T-cell (primary cell): Measurements from ENCODE around the gene DOK3. TPM values are rescaled to one million over a fixed set of nuclear protein-coding genes. Genes with fewer than 3 reads are reported as not detected.

Experiments
- ATAC-seq, 4 experiments: fragments of 200-7000 bp in 3 of 4; fragments of 150-1000 bp in 1 of 4; cut with Tn5 transposase; replicated peaks in 1 of 4; 1 replicate in 3 of 4; 2 replicates in 1 of 4; pipeline ENCODE4 v1.10.0; 2021; ENCODE audit warnings: moderate library complexity in 3 of 4, mild to moderate bottlenecking in 2 of 4, moderate number of reproducible peaks in 1 of 4
- CTCF ChIA-PET, 2 donors: fragments of 300-600 bp; sonication (Branson Sonifier 250); formaldehyde crosslinking; loops; one replicate each; lab custom pipeline; 2022; ENCODE audit warnings: antibody characterized with exemption in 2 of 2; lab: Charles Lee
- POLR2A ChIA-PET, 2 donors: fragments of 300-600 bp; sonication (Branson Sonifier 250); formaldehyde crosslinking; loops; one replicate each; lab custom pipeline; 2022; ENCODE audit warnings: antibody characterized with exemption in 2 of 2; lab: Charles Lee
- DNase-seq, 35 experiments: peaks; one replicate each; pipeline versions ENCODE4 v3.0.0 to v3.0.0-alpha.2; 2013 to 2023
- H3K27ac ChIP-seq: one replicate; pipeline ENCODE4 v1.5.1; 2013; ENCODE audit warnings: low read length
- H3K27me3 ChIP-seq, 2 experiments: replicated peaks in 1 of 2; 1 replicate in 1 of 2; 2 replicates in 1 of 2; pipeline versions ENCODE4 v1.6.1 to v1.7.0; 2013; ENCODE audit warnings: low read length in 1 of 2, mixed read lengths in 1 of 2; ENCODE audit not compliant: control insufficient read depth in 2 of 2, insufficient read depth in 2 of 2; ENCODE audit errors: extremely low read depth in 1 of 2
- H3K36me3 ChIP-seq, 2 donors: 1 replicate in 1 of 2; 2 replicates in 1 of 2; pipeline versions ENCODE4 v1.6.1 to v1.7.0; 2013; ENCODE audit warnings: low read length in 1 of 2; ENCODE audit not compliant: control insufficient read depth in 2 of 2, insufficient read depth in 1 of 2; ENCODE audit errors: extremely low read depth in 1 of 2
- H3K4me1 ChIP-seq, 2 experiments: 1 replicate in 1 of 2; 2 replicates in 1 of 2; pipeline versions ENCODE4 v1.6.1 to v1.7.0; 2013; ENCODE audit warnings: low read length in 2 of 2, mixed read lengths in 1 of 2; ENCODE audit not compliant: insufficient read depth in 2 of 2, control insufficient read depth in 1 of 2; ENCODE audit errors: extremely low read depth in 1 of 2
- H3K4me3 ChIP-seq, 2 donors: 1 replicate in 1 of 2; 2 replicates in 1 of 2; pipeline versions ENCODE4 v1.5.1 to v1.7.0; 2013; ENCODE audit warnings: mild to moderate bottlenecking in 2 of 2, low read length in 1 of 2, moderate library complexity in 1 of 2; ENCODE audit not compliant: control insufficient read depth in 1 of 2; ENCODE audit errors: extremely low read depth in 1 of 2
- H3K9me3 ChIP-seq: 2 replicates; pipeline ENCODE4 v1.7.0; 2013
- H3K27ac Mint-ChIP-seq, 2 donors: one replicate each; pipeline ENCODE4 v1.8.0; 2020 to 2021; ENCODE audit warnings: mild to moderate bottlenecking in 2 of 2, mixed read lengths in 2 of 2
- H3K27me3 Mint-ChIP-seq, 2 donors: one replicate each; pipeline ENCODE4 v1.8.0; 2021 to 2022; ENCODE audit warnings: mixed read lengths in 2 of 2
- H3K36me3 Mint-ChIP-seq: one replicate; pipeline ENCODE4 v1.8.0; 2021; ENCODE audit warnings: mixed read lengths
- H3K4me1 Mint-ChIP-seq, 3 donors: one replicate each; pipeline ENCODE4 v1.8.0; 2020 to 2022; ENCODE audit warnings: mixed read lengths in 3 of 3, mild to moderate bottlenecking in 1 of 3
- H3K4me3 Mint-ChIP-seq, 3 donors: one replicate each; pipeline ENCODE4 v1.8.0; 2020 to 2022; ENCODE audit warnings: mild to moderate bottlenecking in 3 of 3, mixed read lengths in 3 of 3, moderate library complexity in 3 of 3
- H3K9me3 Mint-ChIP-seq, 3 donors: one replicate each; pipeline ENCODE4 v1.8.0; 2020 to 2022; ENCODE audit warnings: mixed read lengths in 3 of 3
- WGBS: methylation state at CpG from one replicate; pipeline ENCODE4 v1.1.5; 2013; ENCODE audit warnings: missing lambda C conversion rate; ENCODE audit not compliant: insufficient coverage; 5-methylcytosine and 5-hydroxymethylcytosine counted together
- total RNA-seq, 35 experiments: library from RNA in 6 of 35; stranded (reverse) in 6 of 35; fragments of 120-200 nt in 1 of 35; gene quantifications; one replicate each; pipeline versions ENCODE4 v1.2.1 to v1.2.4 and lab custom pipeline; 2013 to 2026

Gene DOK3
- total RNA-seq, 5 donors from 2014 or later (not counting 1 experiment from before 2014, with no cell fraction given): 1.1 to 5.8 (median 4.3) TPM

- H3K27me3 ChIP-seq: no peaks in the 10 kb centered on the region
- ATAC-seq: peak; percentile 13 to 53 (median 50)
- Mint-ChIP-seq H3K4me3 (peak overlapping the region; percentile 76 to 88 (median 85)), H3K27me3 (no peaks in the 10 kb centered on the region), H3K27ac (no peak overlapping the region), H3K36me3 (peaks cover 5% of the 10 kb centered on the region), H3K4me1 (peaks cover 36 to 47% (median 44%) of the 10 kb centered on the region in 3 donors), H3K9me3 (no peaks in the 10 kb centered on the region)
- WGBS: under 1% methylated on average over 58 of the region's 72 CpGs
- H3K36me3 ChIP-seq: peaks cover 5 to 13% of the 10 kb centered on the region in 2 donors
- H3K4me3 ChIP-seq: peak overlapping the region; percentile 62 to 79
- CTCF ChIA-PET: interaction anchor here in 1 of 2 donors (0.9 kb wide), 1 partner anchor 17 kb away, joined by 3 read pairs; no protein-coding TSS in a partner anchor
- POLR2A ChIA-PET: no interaction called here
- H3K27ac ChIP-seq: no peak overlapping the region
- H3K9me3 ChIP-seq: no peaks in the 10 kb centered on the region
- peak in 26 of 35 experiments; percentile 1 to 44 (median 24) for DNase-seq
- H3K4me1 ChIP-seq: peaks cover 13 to 26% of the 10 kb centered on the region in 2 experiments
Measured at GRCh38 chr5:177553671-177554429, 44.2 kb upstream of the DOK3 start.

GRCh38 chr5:177552839-177553455 lies 43.3 kb upstream of the DOK3 start:
- Histone ChIP-seq H3K27ac (no peak overlapping the region), H3K9me3 (no peaks in the 10 kb centered on the region), H3K36me3 (peaks cover 5 to 13% of the 10 kb centered on the region in 2 donors), H3K4me1 (peaks cover 13 to 26% of the 10 kb centered on the region in 2 experiments), H3K4me3 (peak overlapping the region; percentile 62 to 79), H3K27me3 (no peaks in the 10 kb centered on the region)
- POLR2A ChIA-PET: no interaction called here
- Mint-ChIP-seq H3K9me3 (no peaks in the 10 kb centered on the region), H3K36me3 (peaks cover 8% of the 10 kb centered on the region), H3K4me1 (peaks cover 42 to 54% (median 49%) of the 10 kb centered on the region in 3 donors), H3K27me3 (no peaks in the 10 kb centered on the region), H3K27ac (peak overlapping the region; percentile 11 to 61), H3K4me3 (peak overlapping the region; percentile 76 to 88 (median 85))
- ATAC-seq (no peak), DNase-seq (no peak)
- CTCF ChIA-PET: interaction anchor here in 1 of 2 donors (0.9 kb wide), 1 partner anchor 18 kb away, joined by 3 read pairs; no protein-coding TSS in a partner anchor
- WGBS: 96% methylated on average over 9 of the region's 16 CpGs

DNA sequence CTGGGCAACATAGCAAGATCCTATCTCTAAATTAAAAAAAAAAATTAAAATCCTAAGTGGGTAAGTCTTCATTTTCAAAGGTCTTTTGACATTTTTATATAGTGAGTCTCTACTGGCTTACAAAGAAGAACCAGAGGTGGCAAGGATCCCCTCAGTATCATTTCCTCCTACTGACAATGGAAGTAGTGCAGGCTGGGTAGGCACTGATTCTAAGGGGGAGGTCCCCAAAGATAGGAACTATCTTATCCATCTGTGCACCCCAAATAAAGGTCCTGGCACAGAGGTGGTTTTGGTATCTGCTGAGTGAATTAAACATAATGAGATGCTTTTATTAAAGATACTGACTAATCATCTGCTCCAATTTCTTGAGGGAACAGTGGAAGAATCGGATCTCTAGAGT lies 40.5 kb upstream of the DOK3 start:
- Histone ChIP-seq H3K4me3 (no peak overlapping the region), H3K4me1 (peaks cover 13 to 19% of the 10 kb centered on the region in 2 experiments), H3K9me3 (no peaks in the 10 kb centered on the region), H3K36me3 (peaks cover 5 to 20% of the 10 kb centered on the region in 2 donors), H3K27ac (no peak overlapping the region), H3K27me3 (no peaks in the 10 kb centered on the region)
- no peak overlapping the region for H3K27ac Mint-ChIP-seq
- H3K9me3 Mint-ChIP-seq: no peaks in the 10 kb centered on the region
- no peaks in the 10 kb centered on the region for H3K27me3 Mint-ChIP-seq
- DNase-seq (no peak), ATAC-seq (no peak)
- WGBS: no CpG with 5 or more reads among the region's 1 CpG
- H3K4me1 Mint-ChIP-seq: peaks cover 55 to 56% (median 56%) of the 10 kb centered on the region in 3 donors
- no peak overlapping the region for H3K4me3 Mint-ChIP-seq
- peaks cover 12% of the 10 kb centered on the region for H3K36me3 Mint-ChIP-seq
- POLR2A ChIA-PET: interaction anchor here in 1 of 2 donors (0.6 kb wide), 1 partner anchor 561 kb away, joined by 3 read pairs; no protein-coding TSS in a partner anchor
- CTCF ChIA-PET: no interaction called here

- no peak overlapping the region for H3K27ac ChIP-seq
- Mint-ChIP-seq H3K27ac (no peak overlapping the region), H3K9me3 (no peaks in the 10 kb centered on the region), H3K36me3 (peaks cover 12% of the 10 kb centered on the region), H3K27me3 (no peaks in the 10 kb centered on the region), H3K4me1 (peaks cover 51 to 61% (median 54%) of the 10 kb centered on the region in 3 donors), H3K4me3 (no peak overlapping the region)
- H3K9me3 ChIP-seq: no peaks in the 10 kb centered on the region
- H3K4me1 ChIP-seq: peaks cover 10% of the 10 kb centered on the region in 2 experiments
- no peak overlapping the region for H3K4me3 ChIP-seq
- ChIA-PET POLR2A (no interaction called here), CTCF (no interaction called here)
- ATAC-seq (no peak), DNase-seq (no peak)
- WGBS: 50% methylated on average over 1 of the region's 1 CpG
- no peaks in the 10 kb centered on the region for H3K27me3 ChIP-seq
- peaks cover 5 to 21% of the 10 kb centered on the region in 2 donors for H3K36me3 ChIP-seq
Measured at GRCh38 chr5:177548495-177548894, 38.9 kb upstream of the DOK3 start.

DNA sequence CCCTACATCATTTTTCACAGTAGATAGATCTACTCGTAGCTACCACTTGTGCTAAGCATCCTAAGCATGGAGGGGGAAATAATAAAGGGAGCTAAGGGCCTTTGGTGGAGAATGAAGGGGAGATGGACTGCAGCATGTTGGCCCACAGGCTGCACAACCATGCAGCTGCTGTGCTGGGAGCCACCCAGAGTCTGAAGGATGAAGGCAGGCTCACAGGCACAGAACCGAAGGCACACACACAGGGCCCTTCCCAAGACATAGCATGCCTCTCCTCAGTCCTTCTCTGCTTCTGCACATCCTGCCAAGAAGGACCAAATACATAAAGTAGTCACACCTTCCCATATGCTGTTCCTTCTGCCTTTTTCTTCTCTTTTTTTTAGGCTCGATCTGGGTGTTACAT lies 38.1 kb upstream of the DOK3 start:
- no peak overlapping the region for H3K4me3 ChIP-seq
- peaks cover 12% of the 10 kb centered on the region for H3K36me3 Mint-ChIP-seq
- no peak overlapping the region for H3K27ac ChIP-seq
- CTCF ChIA-PET: no interaction called here
- no peak for DNase-seq
- no peaks in the 10 kb centered on the region for H3K27me3 ChIP-seq
- no peak overlapping the region for H3K4me3 Mint-ChIP-seq
- POLR2A ChIA-PET: no interaction called here
- no peaks in the 10 kb centered on the region for H3K9me3 ChIP-seq
- ATAC-seq: no peak
- H3K36me3 ChIP-seq: peaks cover 6 to 26% of the 10 kb centered on the region in 2 donors
- 89% methylated on average over 1 of the region's 3 CpGs for WGBS
- H3K27ac Mint-ChIP-seq: no peak overlapping the region
- no peaks in the 10 kb centered on the region for H3K27me3 Mint-ChIP-seq
- no peaks in the 10 kb centered on the region for H3K9me3 Mint-ChIP-seq
- peaks cover 47 to 61% (median 53%) of the 10 kb centered on the region in 3 donors for H3K4me1 Mint-ChIP-seq
- H3K4me1 ChIP-seq: peaks cover 2 to 3% of the 10 kb centered on the region in 2 experiments

GRCh38 chr5:177546258-177546741 lies 36.7 kb upstream of the DOK3 start:
- Histone ChIP-seq H3K4me1 (no peaks in the 10 kb centered on the region), H3K27me3 (no peaks in the 10 kb centered on the region), H3K4me3 (no peak overlapping the region), H3K27ac (no peak overlapping the region), H3K9me3 (no peaks in the 10 kb centered on the region), H3K36me3 (peaks cover 8 to 31% of the 10 kb centered on the region in 2 donors)
- H3K27ac Mint-ChIP-seq: no peak overlapping the region
- WGBS: no CpG with 5 or more reads among the region's 1 CpG
- H3K4me1 Mint-ChIP-seq: peaks cover 43 to 50% (median 46%) of the 10 kb centered on the region in 3 donors
- no peaks in the 10 kb centered on the region for H3K27me3 Mint-ChIP-seq
- no peak for DNase-seq
- ATAC-seq: no peak
- H3K9me3 Mint-ChIP-seq: no peaks in the 10 kb centered on the region
- POLR2A ChIA-PET: no interaction called here
- CTCF ChIA-PET: no interaction called here
- H3K36me3 Mint-ChIP-seq: peaks cover 12% of the 10 kb centered on the region
- no peak overlapping the region for H3K4me3 Mint-ChIP-seq
